ENCODE results near the gene FAM118A.

GRCh38 chr22:45319324-45319685 is 9.6 kb downstream of the FAM118A start:
- TF ChIP-seq CTCF (conservative IDR thresholded peaks at IDR 0.05; ENCODE audit: low read depth, low read length): no peak
- no peak for TF ChIP-seq EZH2phosphoT487 (IDR thresholded peaks at IDR 0.05; ENCODE audit: borderline replicate concordance, low read length)
